ENCODE data around the gene UBE2G2. TPM values are rescaled to one million over a fixed set of nuclear protein-coding genes. Genes with fewer than 3 reads are reported as not detected.

UBE2G2 gene
- polyA plus RNA-seq, 1 donor from 2014 or later, result 127 TPM

GRCh38 chr21:44815225-44815624 lies 13.6 kb upstream of the UBE2G2 start:
- Histone ChIP-seq H3K9me3 (ENCODE audit: low read length) (peaks cover 8% of the 10 kb centered on the region), H3K27ac (ENCODE audit: low read length) (no peak overlapping the region), H3K36me3 (ENCODE audit: insufficient read depth, low read length) (no peaks in the 10 kb centered on the region), H3K79me2 (replicated peaks; ENCODE audit: insufficient read depth, low read length) (no peaks in the 10 kb centered on the region), H3K9me2 (ENCODE audit: insufficient read depth, low read length) (no peaks in the 10 kb centered on the region), H3K27me3 (ENCODE audit: insufficient read depth, low read depth, low read length) (no peaks in the 10 kb centered on the region), H2AFZ (ENCODE audit: low read depth, low read length) (no peak overlapping the region), H3K4me3 (ENCODE audit: low read length) (no peak overlapping the region), H4K20me1 (ENCODE audit: insufficient read depth) (no peaks in the 10 kb centered on the region), H3F3A (ENCODE audit: insufficient read depth, low read length, poor library complexity, severe bottlenecking) (no peaks in the 10 kb centered on the region), H3K9ac (ENCODE audit: low read length) (no peak overlapping the region), H3K4me2 (ENCODE audit: low read length) (no peak overlapping the region)
- TF ChIP-seq RAD21 (conservative IDR thresholded peaks at IDR 0.05), result no peak
- no peak for TF ChIP-seq REST (IDR thresholded peaks at IDR 0.05; ENCODE audit: borderline replicate concordance)
- no peak for TF ChIP-seq TAF1 (IDR thresholded peaks at IDR 0.05; ENCODE audit: low read depth)
- no peak for TF ChIP-seq MXI1 (conservative IDR thresholded peaks at IDR 0.05; ENCODE audit: poor library complexity, severe bottlenecking)
- no peak for TF ChIP-seq POLR2AphosphoS5 (IDR thresholded peaks at IDR 0.05)
- no peak for TF ChIP-seq EZH2 (IDR thresholded peaks at IDR 0.05; ENCODE audit: borderline replicate concordance, insufficient read depth, low read length, poor library complexity, severe bottlenecking)
- TF ChIP-seq SMC3 (conservative IDR thresholded peaks at IDR 0.05; ENCODE audit: poor library complexity), result no peak
- no peak for TF ChIP-seq CTCF (IDR thresholded peaks at IDR 0.05; ENCODE audit: poor library complexity, severe bottlenecking)
- TF ChIP-seq EP300 (conservative IDR thresholded peaks at IDR 0.05; ENCODE audit: poor library complexity, severe bottlenecking), result no peak

- H3K4me2 ChIP-seq (ENCODE audit: low read length), result no peak overlapping the region
- no peak for TF ChIP-seq POLR2AphosphoS5 (IDR thresholded peaks at IDR 0.05)
- no peak for TF ChIP-seq RAD21 (conservative IDR thresholded peaks at IDR 0.05)
- TF ChIP-seq EZH2 (IDR thresholded peaks at IDR 0.05; ENCODE audit: borderline replicate concordance, insufficient read depth, low read length, poor library complexity, severe bottlenecking), result no peak
- no peak for TF ChIP-seq CTCF (IDR thresholded peaks at IDR 0.05; ENCODE audit: poor library complexity, severe bottlenecking)
- no peak for TF ChIP-seq EP300 (conservative IDR thresholded peaks at IDR 0.05; ENCODE audit: poor library complexity, severe bottlenecking)
- no peak for TF ChIP-seq SMC3 (conservative IDR thresholded peaks at IDR 0.05; ENCODE audit: poor library complexity)
- no peak for TF ChIP-seq MXI1 (conservative IDR thresholded peaks at IDR 0.05; ENCODE audit: poor library complexity, severe bottlenecking)
- TF ChIP-seq TAF1 (IDR thresholded peaks at IDR 0.05; ENCODE audit: low read depth), result no peak
- TF ChIP-seq REST (IDR thresholded peaks at IDR 0.05; ENCODE audit: borderline replicate concordance), result no peak
- peaks cover 8% of the 10 kb centered on the region for H3K9me3 ChIP-seq (ENCODE audit: low read length)
- H3K4me3 ChIP-seq (ENCODE audit: low read length), result no peak overlapping the region
- no peaks in the 10 kb centered on the region for H3K9me2 ChIP-seq (ENCODE audit: insufficient read depth, low read length)
- no peak overlapping the region for H3K9ac ChIP-seq (ENCODE audit: low read length)
- no peaks in the 10 kb centered on the region for H3K27me3 ChIP-seq (ENCODE audit: insufficient read depth, low read depth, low read length)
- H4K20me1 ChIP-seq (ENCODE audit: insufficient read depth), result no peaks in the 10 kb centered on the region
- H3K79me2 ChIP-seq (replicated peaks; ENCODE audit: insufficient read depth, low read length), result no peaks in the 10 kb centered on the region
- H2AFZ ChIP-seq (ENCODE audit: low read depth, low read length), result no peak overlapping the region
- H3K36me3 ChIP-seq (ENCODE audit: insufficient read depth, low read length), result no peaks in the 10 kb centered on the region
- no peaks in the 10 kb centered on the region for H3F3A ChIP-seq (ENCODE audit: insufficient read depth, low read length, poor library complexity, severe bottlenecking)
- no peak overlapping the region for H3K27ac ChIP-seq (ENCODE audit: low read length)
Measured at GRCh38 chr21:44814498-44815023, 12.9 kb upstream of the UBE2G2 start.

All from neural cell (in vitro differentiated cells).